ENCODE data around the gene BAG1. TPM values are rescaled to one million over a fixed set of nuclear protein-coding genes. Genes with fewer than 3 reads are reported as not detected.
A peak's percentile ranks its signal among the peaks of the same experiment; 100 is the strongest.

Gene BAG1
- total RNA-seq, 1 experiment from 2014 or later = 103 TPM

GRCh38 chr9:33263131-33264002 is 1.1 kb downstream of the BAG1 start:
- intact Hi-C loops (cut with micrococcal nuclease) = loop anchor here (2.0 kb wide), 1 partner anchor 29 kb away; no protein-coding TSS in a partner anchor
- Histone ChIP-seq H3K4me3 (ENCODE audit: low read length) (peak overlapping the region; percentile 91), H3K9me2 (replicated peaks; ENCODE audit: low read length) (no peaks in the 10 kb centered on the region), H3F3A (ENCODE audit: low read length, unreplicated experiment) (no peaks in the 10 kb centered on the region), H3K4me1 (ENCODE audit: insufficient read depth, low read length) (peaks cover 19% of the 10 kb centered on the region), H3K9me3 (ENCODE audit: low read length) (no peaks in the 10 kb centered on the region), H3K4me2 (ENCODE audit: low read length) (peak overlapping the region; percentile 96), H3K9ac (ENCODE audit: low read length) (peak overlapping the region; percentile 100), H3K27me3 (ENCODE audit: low read length) (no peaks in the 10 kb centered on the region), H3K79me2 (ENCODE audit: low read length) (peaks cover 69% of the 10 kb centered on the region), H3K36me3 (ENCODE audit: low read depth, low read length) (peaks cover 35% of the 10 kb centered on the region), H3K27ac (ENCODE audit: low read length) (peak overlapping the region; percentile 77), H2AFZ (ENCODE audit: low read length) (no peak overlapping the region), H4K20me1 (ENCODE audit: low read length) (peaks cover 8% of the 10 kb centered on the region)
- DNase-seq = peak; percentile 10
- peak; percentile 9 for ATAC-seq
- CTCF ChIA-PET = no interaction called here
- POLR2A ChIA-PET (ENCODE audit: unreplicated experiment) = no interaction called here
- no peak for TF ChIP-seq CTCF (conservative IDR thresholded peaks at IDR 0.05; ENCODE audit: low read depth, low read length)
- no peak for TF ChIP-seq EZH2phosphoT487 (IDR thresholded peaks at IDR 0.05; ENCODE audit: borderline replicate concordance, low read length)
- no peak for TF ChIP-seq EZH2 (IDR thresholded peaks at IDR 0.05; ENCODE audit: low read length, unreplicated experiment)
- no TSS peak for BruUV-seq (replicated peaks)

GRCh38 chr9:33260372-33260771 is 4.1 kb downstream of the BAG1 start:
- POLR2A ChIA-PET (ENCODE audit: unreplicated experiment) = no interaction called here
- peaks cover 4% of the 10 kb centered on the region for H3F3A ChIP-seq (ENCODE audit: low read length, unreplicated experiment)
- H2AFZ ChIP-seq (ENCODE audit: low read length) = no peak overlapping the region
- no peak overlapping the region for H3K4me2 ChIP-seq (ENCODE audit: low read length)
- no peak overlapping the region for H3K4me3 ChIP-seq (ENCODE audit: low read length)
- H3K79me2 ChIP-seq (ENCODE audit: low read length) = peaks cover 52% of the 10 kb centered on the region
- BruUV-seq (replicated peaks) = no TSS peak
- H3K36me3 ChIP-seq (ENCODE audit: low read depth, low read length) = peaks cover 55% of the 10 kb centered on the region
- no peak overlapping the region for H3K27ac ChIP-seq (ENCODE audit: low read length)
- no peaks in the 10 kb centered on the region for H3K9me3 ChIP-seq (ENCODE audit: low read length)
- peaks cover 6% of the 10 kb centered on the region; the same call in 1 of the 2 replicates for H3K4me1 ChIP-seq (ENCODE audit: insufficient read depth, low read length)
- TF ChIP-seq CTCF (conservative IDR thresholded peaks at IDR 0.05; ENCODE audit: low read depth, low read length) (no peak), EZH2 (IDR thresholded peaks at IDR 0.05; ENCODE audit: low read length, unreplicated experiment) (no peak), EZH2phosphoT487 (IDR thresholded peaks at IDR 0.05; ENCODE audit: borderline replicate concordance, low read length) (no peak)
- no peak overlapping the region for H3K9ac ChIP-seq (ENCODE audit: low read length)
- H4K20me1 ChIP-seq (ENCODE audit: low read length) = peaks cover 8% of the 10 kb centered on the region
- CTCF ChIA-PET = no interaction called here
- intact Hi-C loops (cut with micrococcal nuclease) = no loop called here
- no peaks in the 10 kb centered on the region for H3K9me2 ChIP-seq (replicated peaks; ENCODE audit: low read length)
- ATAC-seq = no peak
- DNase-seq = no peak
- no peaks in the 10 kb centered on the region for H3K27me3 ChIP-seq (ENCODE audit: low read length)

GRCh38 chr9:33257276-33257675 is 7.2 kb downstream of the BAG1 start:
- peaks cover 68% of the 10 kb centered on the region for H3K36me3 ChIP-seq (ENCODE audit: low read depth, low read length)
- no peak for ATAC-seq
- POLR2A ChIA-PET (ENCODE audit: unreplicated experiment) = interaction anchor here (0.5 kb wide), 1 partner anchor 94 kb away, joined by 3 read pairs; no protein-coding TSS in a partner anchor
- BruUV-seq (replicated peaks) = no TSS peak
- H3K9me3 ChIP-seq (ENCODE audit: low read length) = no peaks in the 10 kb centered on the region
- no peak overlapping the region for H3K4me2 ChIP-seq (ENCODE audit: low read length)
- no peaks in the 10 kb centered on the region for H3K27me3 ChIP-seq (ENCODE audit: low read length)
- H2AFZ ChIP-seq (ENCODE audit: low read length) = no peak overlapping the region
- no peaks in the 10 kb centered on the region; the same call in 1 of the 2 replicates for H4K20me1 ChIP-seq (ENCODE audit: low read length)
- intact Hi-C loops (cut with micrococcal nuclease) = no loop called here
- no peak overlapping the region for H3K27ac ChIP-seq (ENCODE audit: low read length)
- DNase-seq = no peak
- no peak overlapping the region for H3K9ac ChIP-seq (ENCODE audit: low read length)
- H3K4me1 ChIP-seq (ENCODE audit: insufficient read depth, low read length) = no peaks in the 10 kb centered on the region
- peaks cover 4% of the 10 kb centered on the region for H3F3A ChIP-seq (ENCODE audit: low read length, unreplicated experiment)
- TF ChIP-seq CTCF (conservative IDR thresholded peaks at IDR 0.05; ENCODE audit: low read depth, low read length) (no peak), EZH2 (IDR thresholded peaks at IDR 0.05; ENCODE audit: low read length, unreplicated experiment) (no peak), EZH2phosphoT487 (IDR thresholded peaks at IDR 0.05; ENCODE audit: borderline replicate concordance, low read length) (no peak)
- H3K9me2 ChIP-seq (replicated peaks; ENCODE audit: low read length) = no peaks in the 10 kb centered on the region
- H3K79me2 ChIP-seq (ENCODE audit: low read length) = peaks cover 27% of the 10 kb centered on the region
- H3K4me3 ChIP-seq (ENCODE audit: low read length) = no peak overlapping the region
- CTCF ChIA-PET = no interaction called here
